Panc1 (cell line): Measurements from ENCODE around the gene CMIP. TPM values are rescaled to one million over a fixed set of nuclear protein-coding genes. Genes with fewer than 3 reads are reported as not detected.

ENCODE experiments used
- ATAC-seq: fragments of 200-7000 bp; cut with Tn5 transposase; 2 replicates; pipeline ENCODE4 v1.9.1; 2020; ENCODE audit warnings: mild to moderate bottlenecking, moderate library complexity
- BruUV-seq: library from RNA; stranded (reverse); fragments of 400-500 nt; replicated peaks from 2 replicates; lab custom pipeline; 2021; lab: Mats Ljungman, UMichigan
- CTCF ChIA-PET: fragments of 300-600 bp; sonication (Branson Sonifier 250); formaldehyde crosslinking; loops from one replicate; lab custom pipeline; 2022; ENCODE audit warnings: antibody characterized with exemption; lab: Charles Lee
- POLR2A ChIA-PET: fragments of 300-600 bp; sonication (Branson Sonifier 250); formaldehyde crosslinking; loops from one replicate; lab custom pipeline; 2022; ENCODE audit warnings: antibody characterized with exemption; lab: Charles Lee
- DNase-seq: peaks from one replicate; pipeline ENCODE4 v3.0.0-alpha.2; 2010; ENCODE audit warnings: low read depth, low spot score
- H3K27ac ChIP-seq: 2 replicates; pipeline ENCODE4 v1.5.1; 2011; ENCODE audit warnings: mild to moderate bottlenecking, low read length, inconsistent platforms
- H3K27me3 ChIP-seq: fragments of 200-500 bp; sonication (Bioruptor generic); 2 replicates; pipeline ENCODE4 v1.6.0; 2014; ENCODE audit warnings: low read length, inconsistent platforms; ENCODE audit not compliant: control insufficient read depth, insufficient read depth
- H3K36me3 ChIP-seq: fragments of 200-500 bp; sonication (Bioruptor generic); 2 replicates; pipeline ENCODE4 v1.5.1; 2014; ENCODE audit warnings: inconsistent platforms, mild to moderate bottlenecking, low read length, moderate library complexity; ENCODE audit not compliant: control insufficient read depth, insufficient read depth
- H3K4me1 ChIP-seq: 2 replicates; pipeline ENCODE4 v1.5.1; 2011; ENCODE audit warnings: inconsistent platforms, mild to moderate bottlenecking, low read length, moderate library complexity; ENCODE audit not compliant: control insufficient read depth, insufficient read depth
- H3K4me3 ChIP-seq, 2 experiments: 2 replicates each; pipeline ENCODE4 v1.5.1; 2011 to 2012; ENCODE audit warnings: low read depth in 2 of 2, low read length in 2 of 2, mild to moderate bottlenecking in 2 of 2, inconsistent platforms in 1 of 2, moderate library complexity in 1 of 2
- H3K9me3 ChIP-seq: fragments of 200-500 bp; sonication (Bioruptor generic); 2 replicates; pipeline ENCODE4 v1.5.1; 2014; ENCODE audit warnings: low read depth, mild to moderate bottlenecking, inconsistent platforms, low read length, moderate library complexity; ENCODE audit not compliant: control insufficient read depth, insufficient read depth
- CTCF ChIP-seq: fragments of 450-650 bp; IDR thresholded peaks from 2 replicates; pipeline ENCODE4 v1.5.1; 2017; ENCODE audit warnings: mild to moderate bottlenecking
- POLR2AphosphoS5 ChIP-seq: IDR thresholded peaks from 2 replicates; pipeline ENCODE4 v1.6.1; 2012; ENCODE audit warnings: mild to moderate bottlenecking, low read depth, low read length, moderate library complexity
- REST ChIP-seq, 2 experiments: IDR thresholded peaks; 2 replicates each; pipeline ENCODE4 v1.6.1; 2011 to 2012; ENCODE audit warnings: low read depth in 2 of 2, control low read depth in 1 of 2, low read length in 1 of 2, mild to moderate bottlenecking in 1 of 2, moderate library complexity in 1 of 2; ENCODE audit not compliant: insufficient read depth in 1 of 2
- SIN3A ChIP-seq: IDR thresholded peaks from 2 replicates; pipeline ENCODE4 v1.6.1; 2012; ENCODE audit warnings: low read depth, mild to moderate bottlenecking, low read length, moderate library complexity, borderline replicate concordance; ENCODE audit not compliant: insufficient read depth
- TCF7L2 ChIP-seq: IDR thresholded peaks from 2 replicates; pipeline ENCODE4 v1.6.1; 2011; ENCODE audit warnings: mild to moderate bottlenecking, low read depth, low read length, inconsistent platforms
- in situ Hi-C: cut with HindIII; loops from 2 replicates; pipeline ENCODE4 v1.10.0; 2016; ENCODE audit warnings: low sequenced_read_pairs, low pct_unique_long_range_greater_than_20kb
- intact Hi-C: fragments of 100-400 bp; cut with micrococcal nuclease; formaldehyde crosslinking; loops from one replicate; pipeline ENCODE4 v1.10.0; 2022; ENCODE audit not compliant: unreplicated experiment
- total RNA-seq: library from RNA; stranded (reverse); gene quantifications from one replicate; pipeline ENCODE4 v1.2.1, GENCODE V29; 2021; ENCODE audit not compliant: unreplicated experiment

CMIP gene
- total RNA-seq, 1 experiment from 2014 or later: 49.7 TPM

- ChIA-PET CTCF (no interaction called here), POLR2A (no interaction called here)
- H3K27ac ChIP-seq: no peak overlapping the region
- no peaks in the 10 kb centered on the region for H3K36me3 ChIP-seq
- in situ Hi-C loops (no loop called here), intact Hi-C loops (loop anchor here (10.0 kb wide), 2 partner anchors 697 to 727 kb away; partner anchors contain the start of genes ATMIN, CENPN and CMC2)
- no peaks in the 10 kb centered on the region for H3K27me3 ChIP-seq
- ATAC-seq: no peak
- peaks cover 3% of the 10 kb centered on the region; the same call in 1 of the 2 replicates for H3K4me1 ChIP-seq
- no peak for DNase-seq
- H3K9me3 ChIP-seq: no peaks in the 10 kb centered on the region
- BruUV-seq: no TSS peak
- TF ChIP-seq CTCF: no peak
- no peak for TF ChIP-seq SIN3A
- no peak for TF ChIP-seq REST (IDR thresholded peaks at IDR 0.05; ENCODE audit: insufficient read depth in 1 of 2, low read depth in 2 of 2, low read length in 1 of 2)
- no peak for TF ChIP-seq POLR2AphosphoS5
- TF ChIP-seq TCF7L2: no peak
- no peak overlapping the region for H3K4me3 ChIP-seq
Observed at GRCh38 chr16:81731649-81732048, 287.0 kb downstream of the CMIP start.

GRCh38 chr16:81732699-81733098, 288.1 kb downstream of the CMIP start:
- CTCF ChIA-PET: no interaction called here
- in situ Hi-C loops: no loop called here

More at GRCh38 chr16:81732699-81733098, 288.1 kb downstream of the CMIP start:
- POLR2A ChIA-PET: no interaction called here
- Histone ChIP-seq H3K36me3 (no peaks in the 10 kb centered on the region), H3K27me3 (no peaks in the 10 kb centered on the region), H3K9me3 (no peaks in the 10 kb centered on the region), H3K27ac (no peak overlapping the region), H3K4me3 (no peak overlapping the region), H3K4me1 (peaks cover 3% of the 10 kb centered on the region; the same call in 1 of the 2 replicates)
- DNase-seq (no peak), ATAC-seq (no peak)
- intact Hi-C loops: loop anchor here (10.0 kb wide), 2 partner anchors 698 to 728 kb away; partner anchors contain the start of genes ATMIN, CENPN and CMC2
- TF ChIP-seq SIN3A (no peak), POLR2AphosphoS5 (no peak), CTCF (no peak), REST (IDR thresholded peaks at IDR 0.05; ENCODE audit: insufficient read depth in 1 of 2, low read depth in 2 of 2, low read length in 1 of 2) (no peak), TCF7L2 (no peak)
- no TSS peak for BruUV-seq
